Endothelial cell of umbilical vein (primary cell): ENCODE data around the gene DUSP15. TPM values are rescaled to one million over a fixed set of nuclear protein-coding genes. Genes with fewer than 3 reads are reported as not detected.

Source experiments
- BruUV-seq: library from RNA; stranded (reverse); fragments of 400-500 nt; replicated peaks from 2 replicates; lab custom pipeline; 2021; lab: Mats Ljungman, UMichigan
- CTCF ChIA-PET: fragments of 300-600, 350-600 bp; sonication (Branson Sonifier 250); formaldehyde crosslinking; loops from one replicate; lab custom pipeline; 2021; ENCODE audit warnings: antibody characterized with exemption, inconsistent platforms; lab: Charles Lee
- POLR2A ChIA-PET: fragments of 300-600, 350-600 bp; sonication (Branson Sonifier 250); formaldehyde crosslinking; loops from one replicate; lab custom pipeline; 2021; ENCODE audit warnings: antibody characterized with exemption, inconsistent platforms; lab: Charles Lee
- DNase-seq: peaks from one replicate; pipeline ENCODE4 v3.0.0-alpha.2; 2011; ENCODE audit warnings: low read depth, low spot score
- FAIRE-seq: peaks from 2 replicates; lab custom pipeline; 2011; peaks lifted over from hg19 to GRCh38; lab: Jason Lieb, UNC
- H2AFZ ChIP-seq: 2 replicates; pipeline ENCODE4 v1.6.0; 2012; ENCODE audit warnings: low read depth, low read length, control low read depth, inconsistent platforms
- H3K27ac ChIP-seq: 2 replicates; pipeline ENCODE4 v1.5.1; 2011; ENCODE audit warnings: low read depth, mild to moderate bottlenecking, control low read depth, low read length, moderate library complexity; ENCODE audit not compliant: insufficient read depth
- H3K27me3 ChIP-seq, 2 experiments: 2 replicates each; pipeline versions ENCODE4 v1.6.0 to v1.6.1; 2011; ENCODE audit warnings: low read length in 2 of 2, mixed read lengths in 1 of 2; ENCODE audit not compliant: control insufficient read depth in 2 of 2, insufficient read depth in 2 of 2
- H3K36me3 ChIP-seq, 2 experiments: 2 replicates in 1 of 2; 3 replicates in 1 of 2; pipeline ENCODE4 v1.5.1; 2011; ENCODE audit warnings: low read length in 2 of 2, mild to moderate bottlenecking in 1 of 2, moderate library complexity in 1 of 2; ENCODE audit not compliant: control insufficient read depth in 2 of 2, insufficient read depth in 2 of 2; ENCODE audit errors: extremely low read depth in 1 of 2
- H3K4me1 ChIP-seq: 3 replicates; pipeline ENCODE4 v1.5.1; 2011; ENCODE audit warnings: mild to moderate bottlenecking, low read length; ENCODE audit not compliant: control insufficient read depth, insufficient read depth; ENCODE audit errors: extremely low read depth
- H3K4me2 ChIP-seq: 2 replicates; pipeline ENCODE4 v1.6.1; 2011; ENCODE audit warnings: low read length, control low read depth, mixed read lengths; ENCODE audit not compliant: insufficient read depth
- H3K4me3 ChIP-seq, 3 experiments: fragments of 200-600 bp in 1 of 3; sonication (generic), shearing (Covaris generic) in 1 of 3; replicated peaks in 1 of 3; 2 replicates each; pipeline ENCODE4 v1.5.1; 2011 to 2016; ENCODE audit warnings: control low read depth in 3 of 3, low read length in 3 of 3, mild to moderate bottlenecking in 2 of 3, inconsistent platforms in 1 of 3, low read depth in 1 of 3, moderate library complexity in 1 of 3; ENCODE audit not compliant: insufficient read depth in 1 of 3
- H3K79me2 ChIP-seq: 2 replicates; pipeline ENCODE4 v1.6.0; 2012; ENCODE audit warnings: low read length, inconsistent platforms; ENCODE audit not compliant: control insufficient read depth, insufficient read depth
- H3K9ac ChIP-seq: replicated peaks from 2 replicates; pipeline ENCODE3; 2011; ENCODE audit warnings: low read length, control low read depth; ENCODE audit not compliant: insufficient read depth; ENCODE audit errors: extremely low read depth
- H3K9me1 ChIP-seq: replicated peaks from 3 replicates; pipeline ENCODE4 v1.6.0; 2011; ENCODE audit warnings: mild to moderate bottlenecking, low read length; ENCODE audit not compliant: control insufficient read depth, insufficient read depth; ENCODE audit errors: extremely low read depth
- H3K9me3 ChIP-seq: replicated peaks from 2 replicates; pipeline ENCODE4 v1.5.1; 2012; ENCODE audit warnings: low read length, inconsistent platforms; ENCODE audit not compliant: control insufficient read depth, insufficient read depth
- H4K20me1 ChIP-seq: replicated peaks from 2 replicates; pipeline ENCODE3; 2011; ENCODE audit warnings: mild to moderate bottlenecking, low read length; ENCODE audit not compliant: control insufficient read depth, insufficient read depth; ENCODE audit errors: extremely low read depth
- CTCF ChIP-seq, 2 donors: IDR thresholded peaks; 1 replicate in 1 of 2; 2 replicates in 1 of 2; pipeline ENCODE4 v1.5.1; 2011; ENCODE audit warnings: low read length in 2 of 2, mild to moderate bottlenecking in 2 of 2, moderate library complexity in 2 of 2, control low read depth in 1 of 2, inconsistent platforms in 1 of 2, low read depth in 1 of 2; ENCODE audit not compliant: insufficient read depth in 1 of 2; ENCODE audit errors: extremely low read depth in 1 of 2
- EZH2 ChIP-seq: IDR thresholded peaks from 2 replicates; pipeline ENCODE4 v1.6.1; 2012; ENCODE audit warnings: borderline replicate concordance, low read depth, mild to moderate bottlenecking, moderate library complexity, low read length, inconsistent platforms; ENCODE audit not compliant: severe bottlenecking
- FOS ChIP-seq: IDR thresholded peaks from 2 replicates; pipeline ENCODE4 v1.6.1; 2011; ENCODE audit warnings: mild to moderate bottlenecking, low read length, moderate library complexity, borderline replicate concordance; ENCODE audit not compliant: insufficient read depth
- GATA2 ChIP-seq: IDR thresholded peaks from 2 replicates; pipeline ENCODE4 v1.7.0; 2011; ENCODE audit warnings: low read depth, mild to moderate bottlenecking, moderate library complexity, mixed read lengths, low read length; ENCODE audit not compliant: insufficient read length, insufficient read depth
- JUN ChIP-seq: IDR thresholded peaks from 2 replicates; pipeline ENCODE4 v1.6.1; 2011; ENCODE audit warnings: borderline replicate concordance, low read depth; ENCODE audit not compliant: insufficient read length, insufficient read depth
- MYC ChIP-seq: IDR thresholded peaks from one replicate; pipeline ENCODE4 v1.6.1; 2011; ENCODE audit warnings: mild to moderate bottlenecking, low read depth, low read length
- POLR2A ChIP-seq: IDR thresholded peaks from 2 replicates; pipeline ENCODE4 v1.6.1; 2012; ENCODE audit warnings: low read depth, mild to moderate bottlenecking, control low read depth, low read length
- POLR2AphosphoS5 ChIP-seq: IDR thresholded peaks from 2 replicates; pipeline ENCODE4 v1.6.1; 2012; ENCODE audit warnings: low read depth, mild to moderate bottlenecking, control low read depth, low read length, moderate library complexity; ENCODE audit not compliant: insufficient read depth
- dilution Hi-C: fragments of 300-500 bp; cut with MboI; formaldehyde crosslinking; loops from one replicate; pipeline ENCODE4 v1.15.0; 2019; ENCODE audit warnings: low sequenced_read_pairs; ENCODE audit not compliant: extremely low pct_ligation_motif_present
- intact Hi-C: fragments of 100-400 bp; cut with micrococcal nuclease; formaldehyde crosslinking; loops from one replicate; pipeline ENCODE4 v1.10.0; 2022
- polyA plus RNA-seq, 4 experiments: library from polyadenylated mRNA; depleted of rRNA in 3 of 4; stranded (reverse) in 3 of 4; unstranded in 1 of 4; fragments of >200 nt; gene quantifications; 2 replicates each; pipeline versions ENCODE4 v1.2.1 to v1.2.3, GENCODE V29; 2011 to 2012; ENCODE audit warnings: missing spikeins in 1 of 4
- total RNA-seq: library from RNA; stranded (reverse); gene quantifications from 2 replicates; pipeline ENCODE4 v1.2.3, GENCODE V29; 2021
- TF ChIP-seq, protein P1 (sequence below): IDR thresholded peaks from 2 replicates; pipeline ENCODE4 v1.6.1; 2011; ENCODE audit not compliant: insufficient read depth, insufficient read length

DUSP15 gene
- total and polyA plus RNA-seq, 2 donors (not counting 3 experiments of a cell fraction or from before 2014, with no cell fraction given): 0.33 TPM; not detected in 1

- peaks cover 14% of the 10 kb centered on the region for H3K4me1 ChIP-seq
- intact Hi-C loops (no loop called here), dilution Hi-C loops (no loop called here)
- H3K27me3 ChIP-seq: no peaks in the 10 kb centered on the region
- TF ChIP-seq FOS (no peak), POLR2AphosphoS5 (no peak), POLR2A (no peak), GATA2 (no peak), JUN (no peak), EZH2 (no peak), MYC (no peak), CTCF (IDR thresholded peaks at IDR 0.05; ENCODE audit: extremely low read depth in 1 of 2, insufficient read depth in 1 of 2, low read depth in 1 of 2, low read length in 2 of 2) (no peak)
- TF ChIP-seq, protein P1, sequence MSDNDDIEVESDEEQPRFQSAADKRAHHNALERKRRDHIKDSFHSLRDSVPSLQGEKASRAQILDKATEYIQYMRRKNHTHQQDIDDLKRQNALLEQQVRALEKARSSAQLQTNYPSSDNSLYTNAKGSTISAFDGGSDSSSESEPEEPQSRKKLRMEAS: no peak
- ChIA-PET POLR2A (no interaction called here), CTCF (interaction anchor here (2.1 to 25.3 kb wide), 2 partner anchors 31 to 212 kb away, joined by 8 to 619 read pairs; partner anchors contain the start of gene FOXS1)
- no peak within 1 kb of the TSS for H3K27ac ChIP-seq
- no peak for DNase-seq
- no peaks in the 10 kb centered on the region for H3K79me2 ChIP-seq
- no peaks in the 10 kb centered on the region for H3K9me1 ChIP-seq
- H3K36me3 ChIP-seq: no peaks in the 10 kb centered on the region
- BruUV-seq: no TSS peak
- H2AFZ ChIP-seq: no peak within 1 kb of the TSS
- no peaks in the 10 kb centered on the region for H3K9me3 ChIP-seq
- no peak within 1 kb of the TSS for H3K4me2 ChIP-seq
- no peak for FAIRE-seq
- no peaks in the 10 kb centered on the region for H4K20me1 ChIP-seq
- no peak within 1 kb of the TSS for H3K4me3 ChIP-seq
- H3K9ac ChIP-seq: no peak within 1 kb of the TSS
These were observed 51.1 kb downstream of the DUSP15 start, which contains the start of gene MYLK2 for GRCh38 chr20:31819083-31819784. Gene MYLK2 (plus strand): TSS chr20:31819356. CDS start chr20:31819581, 225 bp downstream.
